Loucy (cell line): ENCODE measurements around the gene TM7SF3.

ENCODE experiments used
- EZH2phosphoT487 ChIP-seq: fragments of 200-600 bp; IDR thresholded peaks from 2 replicates; pipeline ENCODE4 v1.6.1; 2018; ENCODE audit warnings: antibody characterized with exemption, mild to moderate bottlenecking, moderate library complexity, borderline replicate concordance
- TF ChIP-seq, protein P1 (sequence below): fragments of 200-600 bp; sonication (generic); conservative IDR thresholded peaks from 2 replicates; pipeline ENCODE4 v1.5.1; 2014; ENCODE audit warnings: mild to moderate bottlenecking, antibody characterized with exemption, low read length

GRCh38 chr12:27008081-27008480, 6.1 kb downstream of the TM7SF3 start:
- TF ChIP-seq, protein P1, sequence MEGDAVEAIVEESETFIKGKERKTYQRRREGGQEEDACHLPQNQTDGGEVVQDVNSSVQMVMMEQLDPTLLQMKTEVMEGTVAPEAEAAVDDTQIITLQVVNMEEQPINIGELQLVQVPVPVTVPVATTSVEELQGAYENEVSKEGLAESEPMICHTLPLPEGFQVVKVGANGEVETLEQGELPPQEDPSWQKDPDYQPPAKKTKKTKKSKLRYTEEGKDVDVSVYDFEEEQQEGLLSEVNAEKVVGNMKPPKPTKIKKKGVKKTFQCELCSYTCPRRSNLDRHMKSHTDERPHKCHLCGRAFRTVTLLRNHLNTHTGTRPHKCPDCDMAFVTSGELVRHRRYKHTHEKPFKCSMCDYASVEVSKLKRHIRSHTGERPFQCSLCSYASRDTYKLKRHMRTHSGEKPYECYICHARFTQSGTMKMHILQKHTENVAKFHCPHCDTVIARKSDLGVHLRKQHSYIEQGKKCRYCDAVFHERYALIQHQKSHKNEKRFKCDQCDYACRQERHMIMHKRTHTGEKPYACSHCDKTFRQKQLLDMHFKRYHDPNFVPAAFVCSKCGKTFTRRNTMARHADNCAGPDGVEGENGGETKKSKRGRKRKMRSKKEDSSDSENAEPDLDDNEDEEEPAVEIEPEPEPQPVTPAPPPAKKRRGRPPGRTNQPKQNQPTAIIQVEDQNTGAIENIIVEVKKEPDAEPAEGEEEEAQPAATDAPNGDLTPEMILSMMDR: no peak
- TF ChIP-seq EZH2phosphoT487: no peak
